T-cell (primary cell): Measurements from ENCODE around the gene MAP3K6. TPM values are rescaled to one million over a fixed set of nuclear protein-coding genes. Genes with fewer than 3 reads are reported as not detected.

Experiments used
- ATAC-seq, 4 experiments: fragments of 200-7000 bp in 3 of 4; fragments of 150-1000 bp in 1 of 4; cut with Tn5 transposase; replicated peaks in 1 of 4; 1 replicate in 3 of 4; 2 replicates in 1 of 4; pipeline ENCODE4 v1.10.0; 2021; ENCODE audit warnings: moderate library complexity in 3 of 4, mild to moderate bottlenecking in 2 of 4, moderate number of reproducible peaks in 1 of 4
- CTCF ChIA-PET, 2 donors: fragments of 300-600 bp; sonication (Branson Sonifier 250); formaldehyde crosslinking; loops; one replicate each; lab custom pipeline; 2022; ENCODE audit warnings: antibody characterized with exemption in 2 of 2; lab: Charles Lee
- POLR2A ChIA-PET, 2 donors: fragments of 300-600 bp; sonication (Branson Sonifier 250); formaldehyde crosslinking; loops; one replicate each; lab custom pipeline; 2022; ENCODE audit warnings: antibody characterized with exemption in 2 of 2; lab: Charles Lee
- DNase-seq, 35 experiments: peaks; one replicate each; pipeline versions ENCODE4 v3.0.0 to v3.0.0-alpha.2; 2013 to 2023
- H3K27ac ChIP-seq: one replicate; pipeline ENCODE4 v1.5.1; 2013; ENCODE audit warnings: low read length
- H3K27me3 ChIP-seq, 2 experiments: replicated peaks in 1 of 2; 1 replicate in 1 of 2; 2 replicates in 1 of 2; pipeline versions ENCODE4 v1.6.1 to v1.7.0; 2013; ENCODE audit warnings: low read length in 1 of 2, mixed read lengths in 1 of 2; ENCODE audit not compliant: control insufficient read depth in 2 of 2, insufficient read depth in 2 of 2; ENCODE audit errors: extremely low read depth in 1 of 2
- H3K36me3 ChIP-seq, 2 donors: 1 replicate in 1 of 2; 2 replicates in 1 of 2; pipeline versions ENCODE4 v1.6.1 to v1.7.0; 2013; ENCODE audit warnings: low read length in 1 of 2; ENCODE audit not compliant: control insufficient read depth in 2 of 2, insufficient read depth in 1 of 2; ENCODE audit errors: extremely low read depth in 1 of 2
- H3K4me1 ChIP-seq, 2 experiments: 1 replicate in 1 of 2; 2 replicates in 1 of 2; pipeline versions ENCODE4 v1.6.1 to v1.7.0; 2013; ENCODE audit warnings: low read length in 2 of 2, mixed read lengths in 1 of 2; ENCODE audit not compliant: insufficient read depth in 2 of 2, control insufficient read depth in 1 of 2; ENCODE audit errors: extremely low read depth in 1 of 2
- H3K4me3 ChIP-seq, 2 donors: 1 replicate in 1 of 2; 2 replicates in 1 of 2; pipeline versions ENCODE4 v1.5.1 to v1.7.0; 2013; ENCODE audit warnings: mild to moderate bottlenecking in 2 of 2, low read length in 1 of 2, moderate library complexity in 1 of 2; ENCODE audit not compliant: control insufficient read depth in 1 of 2; ENCODE audit errors: extremely low read depth in 1 of 2
- H3K9me3 ChIP-seq: 2 replicates; pipeline ENCODE4 v1.7.0; 2013
- H3K27ac Mint-ChIP-seq, 2 donors: one replicate each; pipeline ENCODE4 v1.8.0; 2020 to 2021; ENCODE audit warnings: mild to moderate bottlenecking in 2 of 2, mixed read lengths in 2 of 2
- H3K27me3 Mint-ChIP-seq, 2 donors: one replicate each; pipeline ENCODE4 v1.8.0; 2021 to 2022; ENCODE audit warnings: mixed read lengths in 2 of 2
- H3K36me3 Mint-ChIP-seq: one replicate; pipeline ENCODE4 v1.8.0; 2021; ENCODE audit warnings: mixed read lengths
- H3K4me1 Mint-ChIP-seq, 3 donors: one replicate each; pipeline ENCODE4 v1.8.0; 2020 to 2022; ENCODE audit warnings: mixed read lengths in 3 of 3, mild to moderate bottlenecking in 1 of 3
- H3K4me3 Mint-ChIP-seq, 3 donors: one replicate each; pipeline ENCODE4 v1.8.0; 2020 to 2022; ENCODE audit warnings: mild to moderate bottlenecking in 3 of 3, mixed read lengths in 3 of 3, moderate library complexity in 3 of 3
- H3K9me3 Mint-ChIP-seq, 3 donors: one replicate each; pipeline ENCODE4 v1.8.0; 2020 to 2022; ENCODE audit warnings: mixed read lengths in 3 of 3
- WGBS: methylation state at CpG from one replicate; pipeline ENCODE4 v1.1.5; 2013; ENCODE audit warnings: missing lambda C conversion rate; ENCODE audit not compliant: insufficient coverage; 5-methylcytosine and 5-hydroxymethylcytosine counted together
- total RNA-seq, 35 experiments: library from RNA in 6 of 35; stranded (reverse) in 6 of 35; fragments of 120-200 nt in 1 of 35; gene quantifications; one replicate each; pipeline versions ENCODE4 v1.2.1 to v1.2.4 and lab custom pipeline; 2013 to 2026

MAP3K6 gene
- total RNA-seq, 5 donors from 2014 or later (not counting 1 experiment from before 2014, with no cell fraction given): 7.0 to 31.1 (median 12.8) TPM

- H3K36me3 Mint-ChIP-seq: peaks cover 19% of the 10 kb centered on the region
- H3K27me3 Mint-ChIP-seq: no peaks in the 10 kb centered on the region
- no peak for DNase-seq
- Histone ChIP-seq H3K27ac (peak overlapping the region; percentile 49), H3K27me3 (no peaks in the 10 kb centered on the region), H3K9me3 (no peaks in the 10 kb centered on the region), H3K4me1 (peaks cover 4 to 20% of the 10 kb centered on the region in 2 experiments), H3K36me3 (peaks cover 9 to 32% of the 10 kb centered on the region in 2 donors), H3K4me3 (no peak overlapping the region)
- ATAC-seq: no peak
- H3K4me3 Mint-ChIP-seq: peak overlapping the region in 1 of 3 donors; percentile 32
- ChIA-PET POLR2A (no interaction called here), CTCF (interaction anchor here (0.5 to 1.4 kb wide), 2 partner anchors 12 to 108 kb away, joined by 3 to 5 read pairs; no protein-coding TSS in a partner anchor)
- no peaks in the 10 kb centered on the region for H3K9me3 Mint-ChIP-seq
- H3K4me1 Mint-ChIP-seq: peaks cover 25 to 38% (median 36%) of the 10 kb centered on the region in 3 donors
- peak overlapping the region; percentile 71 to 87 for H3K27ac Mint-ChIP-seq
Observed at GRCh38 chr1:27403931-27404330, 37.2 kb upstream of the MAP3K6 start.

DNA sequence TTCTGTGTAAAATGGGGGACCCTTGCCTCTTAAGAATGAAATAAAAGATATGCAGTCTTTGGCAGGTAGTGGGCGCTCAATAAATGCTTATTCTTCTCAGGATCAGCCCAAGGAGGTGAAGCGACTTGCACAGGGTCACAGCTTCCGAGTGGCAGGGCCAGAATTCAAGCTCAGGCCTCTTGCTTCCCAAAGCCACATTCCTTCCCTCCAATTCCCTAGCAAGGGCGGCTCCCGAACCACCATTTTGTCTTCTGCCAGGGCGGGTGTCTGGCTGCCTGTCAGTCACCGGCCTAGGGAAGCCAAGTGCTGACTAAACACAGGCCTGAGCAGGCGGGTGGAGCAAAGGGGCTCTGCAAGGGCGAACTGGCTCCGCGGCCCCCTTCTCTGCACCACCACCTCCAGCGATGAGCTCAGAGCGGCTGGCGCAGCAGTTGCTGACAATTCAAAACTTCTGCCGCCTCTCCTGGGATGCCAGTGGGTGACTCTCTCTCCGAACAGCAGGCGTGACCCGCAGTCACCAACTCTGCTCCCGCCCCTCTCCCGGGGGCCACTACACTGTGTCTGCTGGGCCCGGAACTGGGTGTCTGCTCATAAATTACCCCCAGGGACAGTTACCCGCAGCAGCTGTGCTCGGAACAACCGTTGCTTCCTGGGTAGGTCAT is 36.4 kb upstream of the MAP3K6 start:
- Histone ChIP-seq H3K36me3 (peaks cover 3 to 25% of the 10 kb centered on the region in 2 donors), H3K27me3 (no peaks in the 10 kb centered on the region), H3K4me1 (peaks cover 4 to 20% of the 10 kb centered on the region in 2 experiments), H3K27ac (peak overlapping the region; percentile 49), H3K9me3 (no peaks in the 10 kb centered on the region), H3K4me3 (no peak overlapping the region)
- H3K36me3 Mint-ChIP-seq: peaks cover 15% of the 10 kb centered on the region
- ChIA-PET CTCF (interaction anchor here (0.5 to 1.4 kb wide), 3 partner anchors 12 to 204 kb away, joined by 3 to 5 read pairs (median 3); no protein-coding TSS in a partner anchor), POLR2A (no interaction called here)
- H3K4me3 Mint-ChIP-seq: peak overlapping the region in 2 of 3 donors; percentile 13 to 32
- peak overlapping the region; percentile 74 to 87 for H3K27ac Mint-ChIP-seq
- H3K27me3 Mint-ChIP-seq: no peaks in the 10 kb centered on the region
- no peaks in the 10 kb centered on the region for H3K9me3 Mint-ChIP-seq
- 56% methylated on average over 15 of the region's 24 CpGs for WGBS
- peaks cover 25 to 41% (median 36%) of the 10 kb centered on the region in 3 donors for H3K4me1 Mint-ChIP-seq
- DNase-seq: peak in 13 of 35 experiments; percentile 12 to 59 (median 31)
- ATAC-seq: peak; percentile 52 to 75 (median 58)

- Mint-ChIP-seq H3K4me3 (no peak overlapping the region), H3K27ac (peak overlapping the region; percentile 52 to 87), H3K9me3 (no peaks in the 10 kb centered on the region), H3K27me3 (no peaks in the 10 kb centered on the region), H3K36me3 (peaks cover 6% of the 10 kb centered on the region), H3K4me1 (peaks cover 25 to 41% (median 36%) of the 10 kb centered on the region in 3 donors)
- CTCF ChIA-PET: interaction anchor here (0.5 to 0.9 kb wide), 5 partner anchors 13 to 330 kb away, joined by 3 to 5 read pairs (median 3); no protein-coding TSS in a partner anchor
- POLR2A ChIA-PET: no interaction called here
- no peak overlapping the region for H3K4me3 ChIP-seq
- DNase-seq (peak in 2 of 35 experiments; percentile 38 to 42), ATAC-seq (peak in 3 of 4 experiments; percentile 16 to 31 (median 25))
- no peaks in the 10 kb centered on the region for H3K9me3 ChIP-seq
- no peak overlapping the region for H3K27ac ChIP-seq
- H3K4me1 ChIP-seq: peaks cover 4 to 20% of the 10 kb centered on the region in 2 experiments
- 69% methylated on average over 7 of the region's 8 CpGs for WGBS
- peaks cover 3 to 16% of the 10 kb centered on the region in 2 donors for H3K36me3 ChIP-seq
- no peaks in the 10 kb centered on the region for H3K27me3 ChIP-seq
Observed at GRCh38 chr1:27402349-27402754, 35.6 kb upstream of the MAP3K6 start.

DNA sequence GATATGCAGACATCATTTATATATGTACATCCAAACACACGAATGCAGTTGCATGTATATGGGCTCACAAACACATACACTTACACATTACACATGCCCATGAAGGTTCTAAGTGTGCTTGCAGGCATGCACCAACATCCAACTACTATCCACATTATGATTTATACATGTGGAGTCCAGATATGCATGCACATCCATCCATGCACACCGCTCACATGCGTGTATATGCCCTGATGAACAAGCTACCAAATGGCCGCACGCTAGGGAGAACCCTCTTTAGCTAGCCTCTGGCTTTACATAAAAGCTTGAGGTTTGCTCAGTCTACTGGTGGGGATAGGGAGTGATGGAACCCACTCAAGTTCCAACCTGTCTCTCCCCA is 34.2 kb upstream of the MAP3K6 start:
- Histone ChIP-seq H3K27ac (no peak overlapping the region), H3K9me3 (no peaks in the 10 kb centered on the region), H3K4me3 (no peak overlapping the region), H3K27me3 (no peaks in the 10 kb centered on the region), H3K4me1 (peaks cover 4 to 20% of the 10 kb centered on the region in 2 experiments), H3K36me3 (peaks cover 3% of the 10 kb centered on the region in 2 donors)
- peak overlapping the region in 1 of 2 donors; percentile 47 for H3K27ac Mint-ChIP-seq
- H3K4me3 Mint-ChIP-seq: no peak overlapping the region
- POLR2A ChIA-PET: no interaction called here
- H3K4me1 Mint-ChIP-seq: peaks cover 25 to 36% (median 36%) of the 10 kb centered on the region in 3 donors
- CTCF ChIA-PET: no interaction called here
- no peak for ATAC-seq
- WGBS: 100% methylated on average over 1 of the region's 5 CpGs
- DNase-seq: no peak
- H3K9me3 Mint-ChIP-seq: no peaks in the 10 kb centered on the region
- no peaks in the 10 kb centered on the region for H3K27me3 Mint-ChIP-seq
- no peaks in the 10 kb centered on the region for H3K36me3 Mint-ChIP-seq

- no peak overlapping the region for H3K4me3 ChIP-seq
- DNase-seq (no peak), ATAC-seq (no peak)
- H3K9me3 ChIP-seq: no peaks in the 10 kb centered on the region
- Mint-ChIP-seq H3K36me3 (no peaks in the 10 kb centered on the region), H3K27ac (peak overlapping the region in 1 of 2 donors; percentile 47), H3K4me3 (no peak overlapping the region), H3K4me1 (peaks cover 26 to 38% (median 36%) of the 10 kb centered on the region in 3 donors), H3K27me3 (no peaks in the 10 kb centered on the region), H3K9me3 (no peaks in the 10 kb centered on the region)
- H3K36me3 ChIP-seq: peaks cover 2 to 3% of the 10 kb centered on the region in 2 donors
- CTCF ChIA-PET: interaction anchor here in 1 of 2 donors (1.2 kb wide), 1 partner anchor 67 kb away, joined by 3 read pairs; no protein-coding TSS in a partner anchor
- H3K27ac ChIP-seq: no peak overlapping the region
- H3K27me3 ChIP-seq: peaks cover 0 to 4% of the 10 kb centered on the region in 2 experiments
- H3K4me1 ChIP-seq: peaks cover 4 to 26% of the 10 kb centered on the region in 2 experiments
- 90% methylated on average over 13 of the region's 13 CpGs for WGBS
- POLR2A ChIA-PET: no interaction called here
Observed at GRCh38 chr1:27400082-27400962, 33.6 kb upstream of the MAP3K6 start.
